ENCODE data around the gene ALX3. TPM values are rescaled to one million over a fixed set of nuclear protein-coding genes. Genes with fewer than 3 reads are reported as not detected.

Gene ALX3
- total RNA-seq, 3 donors from 2014 or later: not detected

DNA sequence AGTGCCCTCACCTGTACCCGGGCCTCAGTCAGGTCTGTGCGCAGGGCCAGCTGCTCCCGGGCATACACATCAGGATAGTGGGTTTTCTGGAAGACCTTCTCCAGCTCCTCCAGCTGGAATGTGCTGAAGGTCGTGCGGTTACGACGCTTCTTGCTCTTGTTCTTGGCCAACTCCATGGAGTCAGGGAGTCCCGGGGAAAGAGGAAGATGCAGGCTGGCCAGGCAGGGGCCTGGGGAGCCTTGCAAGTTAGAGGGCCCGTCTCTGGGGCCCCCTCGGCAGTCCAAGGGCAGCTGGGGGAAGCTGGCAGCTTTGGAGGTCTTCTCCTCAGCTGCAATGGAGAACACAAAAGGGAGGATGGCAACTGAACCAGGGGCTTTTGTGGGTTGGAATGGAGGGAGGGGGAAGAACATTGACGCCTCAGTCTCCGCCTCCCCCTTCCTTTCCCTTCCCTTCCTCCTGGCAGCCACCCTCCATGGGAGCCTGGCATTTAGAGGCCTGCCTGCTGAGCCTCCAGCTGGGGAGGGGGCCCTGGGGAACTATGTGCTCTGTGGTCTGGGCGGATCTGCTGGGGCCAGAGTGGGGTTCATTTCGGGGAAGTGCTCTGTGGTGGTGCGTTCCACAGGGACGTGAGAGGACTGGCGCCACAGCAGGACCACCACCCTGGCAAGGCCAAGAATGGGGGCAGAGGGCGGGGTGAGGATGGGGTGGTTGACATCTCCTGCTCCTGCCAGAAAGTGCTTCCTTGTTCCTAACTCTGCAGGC, 5.7 kb downstream of the ALX3 start:
- Mint-ChIP-seq H3K4me3 (no peak overlapping the region), H3K4me1 (ENCODE audit: low read depth) (peaks cover 16% of the 10 kb centered on the region), H3K27me3 (ENCODE audit: low read depth) (peaks cover 38% of the 10 kb centered on the region), H3K36me3 (ENCODE audit: insufficient read depth) (peaks cover 11% of the 10 kb centered on the region), H3K9me3 (no peaks in the 10 kb centered on the region)
- DNase-seq (no peak), ATAC-seq (no peak)

DNA sequence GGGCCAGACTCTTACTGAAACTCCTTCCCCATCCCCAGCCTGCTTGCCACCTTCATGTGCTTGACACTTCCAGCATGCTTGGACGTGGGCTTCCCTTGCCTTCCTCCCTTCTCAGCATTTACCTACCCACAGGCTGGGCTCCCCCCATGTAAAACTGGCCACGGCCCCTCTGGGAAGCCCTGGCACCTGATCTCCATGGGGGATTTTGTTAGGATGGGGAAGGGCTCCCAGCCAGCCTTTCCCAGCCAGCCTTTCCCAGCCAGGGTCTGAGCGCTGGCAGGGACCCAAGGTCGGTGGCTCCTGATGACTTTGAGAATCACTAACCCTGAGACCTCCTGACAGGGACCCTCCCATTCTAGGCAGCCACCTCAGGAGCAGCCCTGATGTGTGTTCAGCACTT, 6.7 kb downstream of the ALX3 start:
- Mint-ChIP-seq H3K36me3 (ENCODE audit: insufficient read depth) (peaks cover 15% of the 10 kb centered on the region), H3K4me3 (no peak overlapping the region), H3K27me3 (ENCODE audit: low read depth) (peaks cover 28% of the 10 kb centered on the region), H3K9me3 (no peaks in the 10 kb centered on the region), H3K4me1 (ENCODE audit: low read depth) (peaks cover 12% of the 10 kb centered on the region)
- ATAC-seq (no peak), DNase-seq (no peak)

DNA sequence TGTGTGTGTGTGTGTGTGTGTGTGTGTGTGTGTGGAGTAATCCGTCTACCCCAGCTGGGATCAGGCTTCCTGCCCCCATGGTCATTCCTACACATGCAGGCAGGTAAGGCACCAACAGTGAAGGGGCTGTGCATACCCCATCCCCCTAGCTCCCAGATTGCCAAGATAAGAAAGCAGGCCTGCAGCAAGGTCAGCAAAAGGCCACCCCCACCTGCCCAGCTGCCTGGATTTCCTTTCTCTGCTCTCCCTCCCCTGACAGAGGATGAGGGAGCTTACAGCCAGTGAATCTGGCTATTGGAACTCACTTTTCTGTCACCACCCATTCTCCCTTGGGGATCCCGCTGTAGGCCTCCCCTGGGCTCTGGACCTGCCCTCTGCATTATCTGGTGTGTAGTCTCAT, 7.9 kb downstream of the ALX3 start:
- Mint-ChIP-seq H3K4me3 (no peak overlapping the region), H3K4me1 (ENCODE audit: low read depth) (peaks cover 4% of the 10 kb centered on the region), H3K9me3 (no peaks in the 10 kb centered on the region), H3K36me3 (ENCODE audit: insufficient read depth) (peaks cover 20% of the 10 kb centered on the region), H3K27me3 (ENCODE audit: low read depth) (peaks cover 18% of the 10 kb centered on the region)
- DNase-seq (no peak), ATAC-seq (no peak)

DNA sequence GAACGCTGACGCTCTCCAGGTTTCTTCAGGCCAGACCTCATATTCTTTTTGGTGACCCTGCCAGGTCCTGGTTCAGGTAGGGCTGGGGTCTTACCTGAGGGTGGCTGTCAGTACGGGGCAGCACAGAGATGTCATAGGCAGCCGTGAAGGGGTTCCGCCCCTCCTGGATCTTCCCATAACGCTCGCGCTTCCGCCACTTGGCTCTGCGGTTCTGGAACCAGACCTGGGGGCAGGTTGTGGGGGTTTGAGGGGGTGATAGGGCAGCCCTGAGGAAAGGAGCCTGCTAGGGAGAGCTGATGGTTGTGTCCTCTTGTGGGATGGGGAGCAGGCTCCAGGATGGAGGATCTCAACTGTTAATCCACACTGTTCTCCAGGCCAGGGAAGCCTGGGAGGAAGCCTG, 9.1 kb downstream of the ALX3 start:
- peaks cover 31% of the 10 kb centered on the region for H3K36me3 Mint-ChIP-seq (ENCODE audit: insufficient read depth)
- no peak for ATAC-seq
- no peaks in the 10 kb centered on the region for H3K4me1 Mint-ChIP-seq (ENCODE audit: low read depth)
- H3K4me3 Mint-ChIP-seq: no peak overlapping the region
- no peaks in the 10 kb centered on the region for H3K9me3 Mint-ChIP-seq
- DNase-seq: no peak
- peaks cover 7% of the 10 kb centered on the region for H3K27me3 Mint-ChIP-seq (ENCODE audit: low read depth)

DNA sequence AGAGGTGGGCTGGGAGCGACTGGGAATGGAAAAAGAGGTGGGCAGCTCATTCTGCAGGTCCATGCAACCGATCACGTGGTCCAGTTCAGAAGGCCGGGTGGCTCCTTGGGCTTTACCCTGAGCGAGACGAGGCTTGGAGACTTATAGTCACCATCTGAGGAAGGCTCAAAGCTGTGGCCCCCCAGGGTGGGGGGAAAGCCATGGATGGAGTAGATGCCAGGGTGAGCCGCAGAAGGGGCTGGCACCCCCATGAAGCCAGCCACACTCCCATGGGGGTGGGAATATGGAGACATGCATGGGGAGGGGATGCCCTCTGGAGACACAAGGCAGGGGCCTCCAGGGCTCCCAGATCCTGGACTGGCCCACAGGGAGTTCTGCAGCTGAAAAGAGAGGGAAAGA, 9.8 kb downstream of the ALX3 start:
- Mint-ChIP-seq H3K36me3 (ENCODE audit: insufficient read depth) (peaks cover 34% of the 10 kb centered on the region), H3K4me1 (ENCODE audit: low read depth) (no peaks in the 10 kb centered on the region), H3K4me3 (no peak overlapping the region), H3K9me3 (no peaks in the 10 kb centered on the region), H3K27me3 (ENCODE audit: low read depth) (peaks cover 2% of the 10 kb centered on the region)
- ATAC-seq (no peak), DNase-seq (no peak)

DNA sequence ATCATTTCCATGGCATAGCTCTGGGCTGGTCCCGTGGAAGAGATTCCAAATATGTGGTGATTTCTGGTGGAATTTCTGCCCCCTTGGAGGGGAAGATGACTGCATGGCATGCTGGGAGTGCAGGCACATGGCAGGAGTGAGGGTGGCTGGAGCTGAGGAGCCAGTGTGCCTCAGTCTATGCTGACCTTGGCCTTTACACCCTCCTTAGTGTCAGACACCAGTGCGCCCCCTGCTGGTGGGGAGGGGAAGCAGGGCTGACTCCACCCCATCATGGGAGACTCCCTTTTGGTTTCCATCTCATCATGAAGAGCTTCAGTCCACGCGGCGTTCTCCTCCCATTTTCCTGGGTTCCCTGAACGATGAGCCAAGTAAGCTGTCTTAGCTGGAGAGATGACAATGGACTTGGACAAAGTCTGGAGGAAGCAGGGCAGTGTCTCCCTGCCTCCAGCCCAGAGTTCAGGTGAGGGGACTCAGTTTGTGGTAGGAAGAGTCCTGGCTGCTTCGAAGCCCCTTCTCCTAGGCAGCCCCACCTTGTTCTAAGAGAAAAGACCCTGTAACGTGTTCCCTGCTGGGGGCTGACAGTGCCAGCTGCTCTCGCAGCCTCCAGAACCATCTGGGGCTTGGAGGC, 10.3 kb downstream of the ALX3 start:
- ATAC-seq: peak; percentile 82 to 87
- DNase-seq: peak; percentile 70
- Mint-ChIP-seq H3K4me3 (no peak overlapping the region), H3K27me3 (ENCODE audit: low read depth) (peaks cover under 1% of the 10 kb centered on the region), H3K4me1 (ENCODE audit: low read depth) (no peaks in the 10 kb centered on the region), H3K36me3 (ENCODE audit: insufficient read depth) (peaks cover 37% of the 10 kb centered on the region), H3K9me3 (no peaks in the 10 kb centered on the region)

DNA sequence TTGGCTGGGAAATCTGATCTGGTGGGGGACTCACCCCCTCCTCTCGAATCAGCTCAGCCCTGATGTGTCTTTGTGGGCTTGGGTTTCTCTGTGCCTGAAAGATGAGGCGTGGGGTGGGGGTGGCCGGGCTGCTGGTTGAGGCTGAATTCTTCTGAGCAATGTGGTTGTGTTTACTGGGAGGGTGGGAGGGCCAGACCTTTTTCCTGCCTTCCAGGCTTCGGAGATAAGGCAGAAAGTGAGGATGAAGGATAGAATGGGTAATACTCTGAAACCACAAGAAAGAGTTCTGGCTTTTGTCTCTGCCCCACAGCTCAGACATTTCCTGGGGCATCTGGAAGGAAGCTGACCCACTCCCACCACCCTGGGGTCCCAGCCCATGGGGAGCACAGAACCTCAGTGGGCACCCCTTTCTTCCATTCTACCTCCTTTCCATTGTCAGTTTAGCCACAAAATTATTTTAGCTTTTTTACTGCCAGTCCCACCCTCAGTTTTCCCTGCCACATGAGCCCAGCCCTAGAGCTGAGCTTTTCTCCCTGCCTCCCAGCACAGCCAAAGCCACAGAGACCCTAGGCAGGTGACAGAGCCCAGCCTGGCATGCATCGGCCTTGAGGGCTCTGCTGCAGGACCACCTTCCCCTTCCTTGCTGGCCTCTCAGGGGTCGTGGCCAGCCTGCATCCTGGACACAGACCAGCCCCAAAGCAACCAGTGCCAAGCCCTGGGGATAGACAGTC, 11.2 kb downstream of the ALX3 start:
- H3K27me3 Mint-ChIP-seq (ENCODE audit: low read depth): no peaks in the 10 kb centered on the region
- peaks cover 38% of the 10 kb centered on the region for H3K36me3 Mint-ChIP-seq (ENCODE audit: insufficient read depth)
- no peaks in the 10 kb centered on the region for H3K4me1 Mint-ChIP-seq (ENCODE audit: low read depth)
- H3K4me3 Mint-ChIP-seq: no peak overlapping the region
- DNase-seq: no peak
- no peak for ATAC-seq
- H3K9me3 Mint-ChIP-seq: no peaks in the 10 kb centered on the region

DNA sequence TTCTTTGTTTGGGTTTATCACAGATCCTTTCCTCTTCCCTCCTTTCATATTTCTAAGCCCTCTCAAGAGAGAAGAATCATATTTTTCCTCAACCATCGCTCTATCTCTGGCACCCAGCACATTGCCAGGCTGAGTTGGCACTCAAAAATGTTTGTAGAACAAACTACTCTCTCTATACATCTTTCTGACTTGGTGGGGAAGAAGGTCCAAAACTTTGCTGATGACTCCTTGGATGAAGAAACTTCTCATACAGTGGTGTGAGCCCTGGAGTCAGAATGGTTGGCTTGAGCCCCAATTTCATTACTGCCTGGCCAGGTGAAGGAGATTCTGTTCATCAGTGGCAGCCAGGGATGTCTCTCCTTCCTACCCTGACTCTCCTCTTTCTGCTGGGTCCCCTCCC, 11.9 kb downstream of the ALX3 start:
- ATAC-seq (no peak), DNase-seq (no peak)
- Mint-ChIP-seq H3K4me1 (ENCODE audit: low read depth) (no peaks in the 10 kb centered on the region), H3K36me3 (ENCODE audit: insufficient read depth) (peaks cover 45% of the 10 kb centered on the region), H3K27me3 (ENCODE audit: low read depth) (no peaks in the 10 kb centered on the region), H3K4me3 (no peak overlapping the region), H3K9me3 (no peaks in the 10 kb centered on the region)

DNA sequence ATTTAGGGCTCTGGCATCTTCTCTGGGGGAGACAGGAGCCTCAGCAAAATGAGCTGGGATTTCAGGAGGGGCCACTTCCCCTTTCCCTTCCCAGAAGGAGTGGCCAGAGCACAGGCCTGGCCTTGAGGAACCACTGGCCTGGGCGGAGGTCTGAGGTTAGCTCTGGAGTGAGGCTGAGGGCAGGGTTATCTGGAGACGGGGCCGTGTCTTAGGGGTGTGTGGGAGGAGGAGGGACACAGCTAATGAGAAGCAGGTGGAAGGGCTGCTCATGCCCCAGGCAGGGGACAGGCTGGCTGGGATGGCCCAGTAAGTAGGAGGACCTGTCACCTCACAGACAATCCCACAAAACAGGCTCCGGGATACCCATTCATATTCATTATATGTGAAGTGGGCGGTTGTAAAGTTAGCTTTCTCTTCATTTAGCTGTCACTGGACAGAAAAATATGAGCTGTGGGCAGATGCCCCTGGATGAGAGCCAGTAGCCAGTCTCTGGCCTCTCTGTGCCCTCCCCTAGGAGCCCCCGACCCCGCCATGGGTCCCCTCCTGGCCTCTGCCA, 12.4 kb downstream of the ALX3 start:
- no peaks in the 10 kb centered on the region for H3K9me3 Mint-ChIP-seq
- H3K4me1 Mint-ChIP-seq (ENCODE audit: low read depth): no peaks in the 10 kb centered on the region
- H3K4me3 Mint-ChIP-seq: no peak overlapping the region
- peaks cover 51% of the 10 kb centered on the region for H3K36me3 Mint-ChIP-seq (ENCODE audit: insufficient read depth)
- no peak for ATAC-seq
- DNase-seq: no peak
- H3K27me3 Mint-ChIP-seq (ENCODE audit: low read depth): no peaks in the 10 kb centered on the region

DNA sequence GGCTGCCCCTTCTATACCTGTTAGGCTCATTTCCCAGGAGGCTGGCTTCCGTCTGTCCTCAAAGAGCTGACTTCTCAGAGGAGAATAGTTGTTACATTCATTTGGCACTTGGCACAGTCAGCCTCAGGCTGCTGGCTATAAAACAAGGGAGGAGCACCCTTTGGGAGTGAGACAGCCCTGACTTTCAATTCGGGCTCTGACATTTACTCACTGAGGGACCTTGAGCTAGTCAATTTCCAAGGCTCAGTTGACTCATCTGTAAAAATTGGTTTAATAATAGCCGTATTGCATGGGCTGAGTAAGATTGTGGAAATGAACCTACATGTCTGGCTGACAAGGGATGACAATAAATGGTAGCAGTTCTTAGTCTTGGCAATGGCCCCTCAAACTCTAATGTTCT, 13.7 kb downstream of the ALX3 start:
- ATAC-seq (no peak), DNase-seq (no peak)
- peaks cover 53% of the 10 kb centered on the region for H3K36me3 Mint-ChIP-seq (ENCODE audit: insufficient read depth)
- no peaks in the 10 kb centered on the region for H3K27me3 Mint-ChIP-seq (ENCODE audit: low read depth)
- no peaks in the 10 kb centered on the region for H3K4me1 Mint-ChIP-seq (ENCODE audit: low read depth)
- H3K4me3 Mint-ChIP-seq: no peak overlapping the region
- no peaks in the 10 kb centered on the region for H3K9me3 Mint-ChIP-seq

DNA sequence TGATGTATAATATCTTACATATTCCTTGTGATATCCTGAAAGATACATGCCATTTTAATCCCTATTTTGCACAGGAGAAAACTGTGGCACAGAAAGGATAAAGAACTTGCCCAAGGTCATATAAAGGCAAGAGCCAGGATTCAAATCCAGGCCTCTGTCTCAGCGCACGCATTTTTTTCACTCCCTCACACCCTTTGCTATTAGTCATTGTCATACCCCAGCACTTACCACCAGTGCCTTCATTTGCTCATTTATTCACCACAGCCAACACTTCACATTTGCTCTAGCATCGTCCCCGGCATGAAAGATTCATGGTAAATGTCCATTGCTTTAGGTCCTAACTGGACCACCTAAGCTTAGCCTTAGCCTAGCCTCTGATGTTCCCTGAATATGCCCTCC, 14.2 kb downstream of the ALX3 start:
- Mint-ChIP-seq H3K27me3 (ENCODE audit: low read depth) (no peaks in the 10 kb centered on the region), H3K36me3 (ENCODE audit: insufficient read depth) (peaks cover 56% of the 10 kb centered on the region), H3K9me3 (no peaks in the 10 kb centered on the region), H3K4me1 (ENCODE audit: low read depth) (no peaks in the 10 kb centered on the region), H3K4me3 (no peak overlapping the region)
- ATAC-seq (no peak), DNase-seq (no peak)

DNA sequence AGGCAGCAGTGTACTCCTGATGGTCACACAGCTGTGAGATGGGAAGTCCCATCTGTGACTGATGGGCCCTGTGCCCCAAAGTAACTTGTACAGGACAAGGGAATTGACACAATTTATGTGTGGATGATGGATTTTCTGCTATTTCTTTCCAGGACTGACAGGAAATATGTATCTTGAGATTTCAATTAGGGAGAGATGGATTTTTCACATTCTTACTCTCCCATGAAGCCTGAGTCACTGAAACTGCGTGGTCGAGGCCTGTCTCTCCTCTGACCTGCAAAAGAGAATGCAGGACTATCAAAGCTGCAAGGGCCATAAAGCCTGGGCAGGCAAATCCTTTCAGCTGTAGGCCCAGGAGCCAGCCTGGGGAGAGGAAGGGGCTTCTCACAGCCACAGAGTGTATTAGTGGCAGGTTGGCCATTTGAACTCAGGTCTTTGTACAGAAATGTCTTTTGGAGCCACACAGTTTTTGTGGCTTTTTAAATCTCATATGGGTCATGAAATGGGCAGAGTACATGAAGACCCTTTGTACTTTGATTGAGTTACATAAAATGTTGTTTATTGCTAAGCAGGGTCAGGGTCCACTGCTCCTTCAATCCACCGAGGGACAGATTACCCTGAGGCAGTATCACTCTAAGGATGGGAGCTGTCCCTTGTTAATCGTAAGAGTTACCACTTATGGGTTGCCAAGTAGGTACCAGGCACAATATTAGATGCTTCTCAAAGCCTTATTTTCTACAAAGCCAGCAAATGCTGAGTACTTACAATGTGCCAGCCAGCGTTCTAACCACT, 14.8 kb downstream of the ALX3 start:
- H3K27me3 Mint-ChIP-seq (ENCODE audit: low read depth): no peaks in the 10 kb centered on the region
- H3K36me3 Mint-ChIP-seq (ENCODE audit: insufficient read depth): peaks cover 56% of the 10 kb centered on the region
- no peaks in the 10 kb centered on the region for H3K4me1 Mint-ChIP-seq (ENCODE audit: low read depth)
- no peak overlapping the region for H3K4me3 Mint-ChIP-seq
- no peaks in the 10 kb centered on the region for H3K9me3 Mint-ChIP-seq
- DNase-seq (no peak), ATAC-seq (no peak)

DNA sequence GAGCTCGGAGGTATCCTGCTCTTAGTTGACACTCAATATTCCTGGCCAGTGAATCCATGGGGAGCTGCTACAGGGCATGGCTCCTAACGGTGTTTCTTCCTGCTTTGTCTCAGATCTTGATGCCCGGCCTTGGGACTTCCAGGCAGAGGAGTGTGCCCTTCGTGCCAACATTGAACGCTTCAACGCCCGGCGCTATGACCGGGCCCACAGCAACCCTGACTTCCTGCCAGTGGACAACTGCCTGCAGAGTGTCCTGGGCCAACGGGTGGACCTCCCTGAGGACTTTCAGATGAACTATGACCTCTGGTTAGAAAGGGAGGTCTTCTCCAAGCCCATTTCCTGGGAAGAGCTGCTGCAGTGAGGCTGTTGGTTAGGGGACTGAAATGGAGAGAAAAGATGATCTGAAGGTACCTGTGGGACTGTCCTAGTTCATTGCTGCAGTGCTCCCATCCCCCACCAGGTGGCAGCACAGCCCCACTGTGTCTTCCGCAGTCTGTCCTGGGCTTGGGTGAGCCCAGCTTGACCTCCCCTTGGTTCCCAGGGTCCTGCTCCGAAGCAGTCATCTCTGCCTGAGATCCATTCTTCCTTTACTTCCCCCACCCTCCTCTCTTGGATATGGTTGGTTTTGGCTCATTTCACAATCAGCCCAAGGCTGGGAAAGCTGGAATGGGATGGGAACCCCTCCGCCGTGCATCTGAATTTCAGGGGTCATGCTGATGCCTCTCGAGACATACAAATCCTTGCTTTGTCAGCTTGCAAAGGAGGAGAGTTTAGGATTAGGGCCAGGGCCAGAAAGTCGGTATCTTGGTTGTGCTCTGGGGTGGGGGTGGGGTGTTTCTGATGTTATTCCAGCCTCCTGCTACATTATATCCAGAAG, 16.7 kb downstream of the ALX3 start:
- peaks cover 53% of the 10 kb centered on the region for H3K36me3 Mint-ChIP-seq (ENCODE audit: insufficient read depth)
- H3K4me3 Mint-ChIP-seq: no peak overlapping the region
- DNase-seq: peak; percentile 68
- no peaks in the 10 kb centered on the region for H3K4me1 Mint-ChIP-seq (ENCODE audit: low read depth)
- ATAC-seq: peak; percentile 80
- no peaks in the 10 kb centered on the region for H3K9me3 Mint-ChIP-seq
- no peaks in the 10 kb centered on the region for H3K27me3 Mint-ChIP-seq (ENCODE audit: low read depth)
